ENCODE measurements around the gene TLCD2. TPM values are rescaled to one million over a fixed set of nuclear protein-coding genes. Genes with fewer than 3 reads are reported as not detected.

The TLCD2 gene
- total and polyA plus RNA-seq, 2 of the 13 experiments (the other 11 are each of a cell fraction or from before 2014, with no cell fraction given) = 0.90 to 1.1 TPM

DNA sequence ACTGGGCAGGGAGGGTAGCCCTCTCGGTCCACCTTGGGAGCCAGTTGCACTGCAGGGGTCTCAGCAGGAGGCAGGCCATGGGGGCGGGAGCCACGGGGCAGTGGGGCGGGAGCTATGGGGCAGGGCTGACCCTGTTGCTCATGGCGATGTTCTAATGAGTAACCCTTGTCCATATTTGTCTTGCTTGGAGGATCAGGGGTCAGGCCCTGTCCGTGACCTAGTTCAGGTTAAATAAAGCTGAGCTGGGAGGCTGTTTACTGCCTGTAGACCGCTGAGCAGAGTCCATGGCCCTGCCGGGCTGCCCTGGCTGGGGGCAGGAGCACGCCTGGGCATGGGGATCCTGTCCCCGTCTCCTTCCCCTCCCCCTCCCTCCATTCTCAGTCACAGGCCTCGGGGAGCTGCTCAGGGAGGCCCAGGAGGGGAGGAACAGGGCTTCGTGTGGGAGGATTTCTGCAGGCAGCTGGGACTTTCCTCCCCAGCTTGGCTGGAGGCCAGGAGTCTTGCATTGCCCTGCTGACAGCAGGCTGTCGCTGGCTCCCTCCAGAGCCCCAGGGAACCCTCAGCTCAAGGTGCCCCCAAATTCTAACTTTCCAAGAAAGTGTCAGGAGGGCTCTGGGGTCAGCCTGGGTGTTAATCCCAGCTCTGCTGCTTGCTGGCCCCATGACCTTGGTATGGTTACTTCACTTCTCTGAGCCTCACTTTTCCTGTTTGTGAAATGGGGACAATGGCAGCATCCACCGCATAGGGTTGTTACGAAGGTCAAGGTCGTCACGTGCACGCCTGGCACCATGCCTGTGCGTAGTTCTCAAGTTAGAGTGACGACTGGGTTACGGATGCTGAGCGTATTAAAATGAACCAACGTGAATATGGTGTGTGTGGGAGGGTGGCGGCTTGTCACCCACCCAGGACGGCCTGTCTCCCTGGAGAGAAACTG lies 26.4 kb upstream of the TLCD2 start (continued):
- TF ChIP-seq, protein P1, sequence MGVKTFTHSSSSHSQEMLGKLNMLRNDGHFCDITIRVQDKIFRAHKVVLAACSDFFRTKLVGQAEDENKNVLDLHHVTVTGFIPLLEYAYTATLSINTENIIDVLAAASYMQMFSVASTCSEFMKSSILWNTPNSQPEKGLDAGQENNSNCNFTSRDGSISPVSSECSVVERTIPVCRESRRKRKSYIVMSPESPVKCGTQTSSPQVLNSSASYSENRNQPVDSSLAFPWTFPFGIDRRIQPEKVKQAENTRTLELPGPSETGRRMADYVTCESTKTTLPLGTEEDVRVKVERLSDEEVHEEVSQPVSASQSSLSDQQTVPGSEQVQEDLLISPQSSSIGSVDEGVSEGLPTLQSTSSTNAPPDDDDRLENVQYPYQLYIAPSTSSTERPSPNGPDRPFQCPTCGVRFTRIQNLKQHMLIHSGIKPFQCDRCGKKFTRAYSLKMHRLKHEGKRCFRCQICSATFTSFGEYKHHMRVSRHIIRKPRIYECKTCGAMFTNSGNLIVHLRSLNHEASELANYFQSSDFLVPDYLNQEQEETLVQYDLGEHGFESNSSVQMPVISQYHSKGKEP (CRISPR knock-in tag; IDR thresholded peaks at IDR 0.05) = no peak; the same call in 1 of the 2 replicates
- TF ChIP-seq, protein P2, sequence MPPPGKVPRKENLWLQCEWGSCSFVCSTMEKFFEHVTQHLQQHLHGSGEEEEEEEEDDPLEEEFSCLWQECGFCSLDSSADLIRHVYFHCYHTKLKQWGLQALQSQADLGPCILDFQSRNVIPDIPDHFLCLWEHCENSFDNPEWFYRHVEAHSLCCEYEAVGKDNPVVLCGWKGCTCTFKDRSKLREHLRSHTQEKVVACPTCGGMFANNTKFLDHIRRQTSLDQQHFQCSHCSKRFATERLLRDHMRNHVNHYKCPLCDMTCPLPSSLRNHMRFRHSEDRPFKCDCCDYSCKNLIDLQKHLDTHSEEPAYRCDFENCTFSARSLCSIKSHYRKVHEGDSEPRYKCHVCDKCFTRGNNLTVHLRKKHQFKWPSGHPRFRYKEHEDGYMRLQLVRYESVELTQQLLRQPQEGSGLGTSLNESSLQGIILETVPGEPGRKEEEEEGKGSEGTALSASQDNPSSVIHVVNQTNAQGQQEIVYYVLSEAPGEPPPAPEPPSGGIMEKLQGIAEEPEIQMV (CRISPR knock-in tag; IDR thresholded peaks at IDR 0.05; ENCODE audit: low read depth) = peak; percentile 74
- TF ChIP-seq ZNF790 (CRISPR knock-in tag; IDR thresholded peaks at IDR 0.05; ENCODE audit: borderline replicate concordance) (peak; percentile 48; the same call in 1 of the 2 replicates), MAFG (CRISPR knock-in tag; IDR thresholded peaks at IDR 0.05) (no peak), CEBPB (IDR thresholded peaks at IDR 0.05; ENCODE audit: borderline replicate concordance, low read depth, low read length) (peak; percentile 44; the same call in 1 of the 2 replicates), TEAD3 (CRISPR knock-in tag; optimal IDR thresholded peaks at IDR 0.05; ENCODE audit: borderline replicate concordance) (peak; percentile 71), NFRKB (IDR thresholded peaks at IDR 0.05) (no peak), TMF1 (CRISPR knock-in tag; IDR thresholded peaks at IDR 0.05; ENCODE audit: low read depth) (no peak), TAF15 (IDR thresholded peaks at IDR 0.05; ENCODE audit: low read depth, low read length, poor library complexity, severe bottlenecking) (no peak), NR3C1 (CRISPR knock-in tag; IDR thresholded peaks at IDR 0.05) (no peak), ZNF234 (CRISPR knock-in tag; conservative IDR thresholded peaks at IDR 0.05) (no peak), ZNF207 (IDR thresholded peaks at IDR 0.05; ENCODE audit: borderline replicate concordance) (no peak), SP5 (CRISPR knock-in tag; IDR thresholded peaks at IDR 0.05; ENCODE audit: borderline replicate concordance, low read depth) (peak; percentile 95), ZNF788 (CRISPR knock-in tag; IDR thresholded peaks at IDR 0.05; ENCODE audit: borderline replicate concordance) (peak; percentile 77; the same call in 1 of the 2 replicates), SIN3B (IDR thresholded peaks at IDR 0.05; ENCODE audit: low read length) (no peak), ZNF672 (CRISPR knock-in tag; IDR thresholded peaks at IDR 0.05) (no peak; the same call in 1 of the 2 replicates), SKI (IDR thresholded peaks at IDR 0.05; ENCODE audit: partially characterized antibody) (peak; percentile 95), ZFP1 (CRISPR knock-in tag; IDR thresholded peaks at IDR 0.05) (peak; percentile 19), CBFB (CRISPR knock-in tag; IDR thresholded peaks at IDR 0.05) (peak; percentile 85)
- TF ChIP-seq, protein P3, sequence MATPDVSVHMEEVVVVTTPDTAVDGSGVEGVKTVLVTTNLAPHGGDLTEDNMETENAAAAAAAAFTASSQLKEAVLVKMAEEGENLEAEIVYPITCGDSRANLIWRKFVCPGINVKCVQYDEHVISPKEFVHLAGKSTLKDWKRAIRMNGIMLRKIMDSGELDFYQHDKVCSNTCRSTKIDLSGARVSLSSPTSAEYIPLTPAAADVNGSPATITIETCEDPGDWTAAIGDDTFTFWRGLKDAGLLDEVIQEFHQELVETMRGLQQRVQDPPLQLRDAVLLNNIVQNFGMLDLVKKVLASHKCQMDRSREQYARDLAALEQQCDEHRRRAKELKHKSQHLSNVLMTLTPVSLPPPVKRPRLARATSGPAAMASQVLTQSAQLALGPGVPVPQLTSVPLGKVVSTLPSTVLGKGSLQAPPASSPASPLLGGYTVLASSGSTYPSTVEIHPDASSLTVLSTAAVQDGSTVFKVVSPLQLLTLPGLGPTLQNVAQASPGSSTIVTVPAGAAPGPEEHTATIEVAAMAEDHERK (CRISPR knock-in tag; IDR thresholded peaks at IDR 0.05; ENCODE audit: low read depth) = no peak
- TF ChIP-seq, protein P4, sequence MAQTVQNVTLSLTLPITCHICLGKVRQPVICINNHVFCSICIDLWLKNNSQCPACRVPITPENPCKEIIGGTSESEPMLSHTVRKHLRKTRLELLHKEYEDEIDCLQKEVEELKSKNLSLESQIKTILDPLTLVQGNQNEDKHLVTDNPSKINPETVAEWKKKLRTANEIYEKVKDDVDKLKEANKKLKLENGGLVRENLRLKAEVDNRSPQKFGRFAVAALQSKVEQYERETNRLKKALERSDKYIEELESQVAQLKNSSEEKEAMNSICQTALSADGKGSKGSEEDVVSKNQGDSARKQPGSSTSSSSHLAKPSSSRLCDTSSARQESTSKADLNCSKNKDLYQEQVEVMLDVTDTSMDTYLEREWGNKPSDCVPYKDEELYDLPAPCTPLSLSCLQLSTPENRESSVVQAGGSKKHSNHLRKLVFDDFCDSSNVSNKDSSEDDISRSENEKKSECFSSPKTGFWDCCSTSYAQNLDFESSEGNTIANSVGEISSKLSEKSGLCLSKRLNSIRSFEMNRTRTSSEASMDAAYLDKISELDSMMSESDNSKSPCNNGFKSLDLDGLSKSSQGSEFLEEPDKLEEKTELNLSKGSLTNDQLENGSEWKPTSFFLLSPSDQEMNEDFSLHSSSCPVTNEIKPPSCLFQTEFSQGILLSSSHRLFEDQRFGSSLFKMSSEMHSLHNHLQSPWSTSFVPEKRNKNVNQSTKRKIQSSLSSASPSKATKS (CRISPR knock-in tag; IDR thresholded peaks at IDR 0.05) = peak; percentile 72; the same call in 1 of the 2 replicates
- TF ChIP-seq, protein P5, sequence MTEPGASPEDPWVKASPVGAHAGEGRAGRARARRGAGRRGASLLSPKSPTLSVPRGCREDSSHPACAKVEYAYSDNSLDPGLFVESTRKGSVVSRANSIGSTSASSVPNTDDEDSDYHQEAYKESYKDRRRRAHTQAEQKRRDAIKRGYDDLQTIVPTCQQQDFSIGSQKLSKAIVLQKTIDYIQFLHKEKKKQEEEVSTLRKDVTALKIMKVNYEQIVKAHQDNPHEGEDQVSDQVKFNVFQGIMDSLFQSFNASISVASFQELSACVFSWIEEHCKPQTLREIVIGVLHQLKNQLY (CRISPR knock-in tag; IDR thresholded peaks at IDR 0.05) = peak; percentile 95

Measured in HepG2 (cell line).